Adrenal gland (tissue), 12 donors: ENCODE results near the gene UGT2A3. TPM values are rescaled to one million over a fixed set of nuclear protein-coding genes. Genes with fewer than 3 reads are reported as not detected.

Source experiments
- DNase-seq, 7 donors: peaks; one replicate each; pipeline ENCODE4 v3.0.0-alpha.2; 2019 to 2020
- H3K27ac ChIP-seq, 5 donors: fragments of 200-600 bp; sonication (generic) in 4 of 5; 1 replicate in 3 of 5; 2 replicates in 2 of 5; pipeline versions ENCODE4 v1.5.1 to v1.8.0; 2016 to 2020; ENCODE audit warnings: mild to moderate bottlenecking in 1 of 5
- H3K27me3 ChIP-seq: fragments of 200-600 bp; 2 replicates; pipeline ENCODE4 v1.8.0; 2021
- H3K36me3 ChIP-seq, 2 donors: fragments of 200-600 bp; replicated peaks in 1 of 2; 1 replicate in 1 of 2; 2 replicates in 1 of 2; pipeline versions ENCODE4 v1.5.1 to v1.8.0; 2018 to 2022
- H3K4me1 ChIP-seq, 2 donors: fragments of 200-600 bp; replicated peaks in 1 of 2; 1 replicate in 1 of 2; 2 replicates in 1 of 2; pipeline versions ENCODE4 v1.5.1 to v1.8.0; 2018 to 2021
- H3K4me3 ChIP-seq, 4 donors: fragments of 200-600 bp; sonication (generic) in 3 of 4; one replicate each; pipeline ENCODE4 v1.5.1; 2016 to 2018
- H3K9me3 ChIP-seq, 3 donors: fragments of 200-600 bp; sonication (generic) in 1 of 3; replicated peaks in 1 of 3; 1 replicate in 2 of 3; 2 replicates in 1 of 3; pipeline versions ENCODE4 v1.5.1 to v1.8.0; 2016 to 2021
- CTCF ChIP-seq, 6 experiments: fragments of 450-650 bp in 4 of 6; fragments of 200-600 bp in 2 of 6; sonication (generic) in 1 of 6; IDR thresholded peaks; 1 replicate in 5 of 6; 2 replicates in 1 of 6; pipeline versions ENCODE4 v1.5.1 to v1.8.0; 2016 to 2021; ENCODE audit warnings: antibody characterized with exemption in 6 of 6, mild to moderate bottlenecking in 2 of 6, moderate library complexity in 1 of 6
- POLR2A ChIP-seq, 2 donors: fragments of 450-650 bp; IDR thresholded peaks; one replicate each; pipeline ENCODE4 v1.6.1; 2017; ENCODE audit warnings: antibody characterized with exemption in 2 of 2, mild to moderate bottlenecking in 2 of 2, moderate library complexity in 1 of 2
- WGBS, 4 donors: extraction: QIAGEN DNeasy Blood & Tissue Kit in 2 of 4; methylation state at CpG; one replicate each; pipeline versions ENCODE4 v1.1.5 to v1.1.7; 2013 to 2017; 5-methylcytosine and 5-hydroxymethylcytosine counted together
- intact Hi-C, 2 donors: fragments of 100-400 bp; cut with DNase I; formaldehyde crosslinking; loops; one replicate each; pipeline versions ENCODE4 v1.14.1 to v1.15.0; 2022 to 2023
- polyA plus RNA-seq, 3 donors: library from polyadenylated mRNA; stranded (reverse); fragments of 200-250 nt in 2 of 3; fragments of 350-450 nt in 1 of 3; fragmentation: Illumina TruSeq in 1 of 3; extraction: RNeasy Lipid Tissue Mini Kit (QIAGEN cat#74804) in 1 of 3; gene quantifications; one replicate each; pipeline ENCODE4 v1.2.3, GENCODE V29; 2013 to 2014
- total RNA-seq, 9 donors: library from RNA; depleted of rRNA in 4 of 9; stranded (reverse); fragments of >200 nt in 4 of 9; fragments of 120-200 nt in 1 of 9; fragmentation: NEBNext Ultra II Directional in 1 of 9; extraction: Animal tissue kit (Norgen Biotek cat#: 25700) in 1 of 9; gene quantifications; one replicate each; pipeline versions ENCODE4 v1.1.0 to v1.2.4, GENCODE V29; 2013 to 2023
- donor health status: healthy with polysubstance abuse.
- donor health status: Bipolar disorder and iron deficiency.
- donor health status: DM: yes; HTN: yes; CAD: no.
- donor health status: DM: no; HTN: no; CAD: no.
- donor health status: DM: no; HTN: no; CAD: no.
- donor health status: DM: yes; HTN: yes; CAD: no.

UGT2A3 gene
- total and polyA plus RNA-seq, 12 donors, result 0.11 to 0.22 TPM; not detected in 10

- 36 to 62% (median 50%) methylated on average over 1 to 2 of the region's 2 CpGs for WGBS, 4 donors
- TF ChIP-seq POLR2A (IDR thresholded peaks at IDR 0.05) (no peak), CTCF (IDR thresholded peaks at IDR 0.05) (no peak)
- H3K27ac ChIP-seq, result no peak overlapping the region
- DNase-seq, result no peak
- H3K27me3 ChIP-seq, result no peaks in the 10 kb centered on the region
- H3K36me3 ChIP-seq, result no peaks in the 10 kb centered on the region
- no peaks in the 10 kb centered on the region for H3K9me3 ChIP-seq
- intact Hi-C loops, result no loop called here
- no peaks in the 10 kb centered on the region for H3K4me1 ChIP-seq
- H3K4me3 ChIP-seq, result no peak overlapping the region
These were observed 392 bp upstream of the UGT2A3 start for GRCh38 chr4:68951806-68952585.

GRCh38 chr4:68950033-68950432 is 1.6 kb downstream of the UGT2A3 start:
- Histone ChIP-seq H3K27ac (no peak overlapping the region), H3K4me1 (no peaks in the 10 kb centered on the region), H3K27me3 (no peaks in the 10 kb centered on the region), H3K9me3 (no peaks in the 10 kb centered on the region), H3K36me3 (no peaks in the 10 kb centered on the region), H3K4me3 (no peak overlapping the region)
- intact Hi-C loops, result no loop called here
- 65 to 76% (median 72%) methylated on average over 2 of the region's 2 CpGs for WGBS, 4 donors
- TF ChIP-seq CTCF (IDR thresholded peaks at IDR 0.05) (no peak), POLR2A (IDR thresholded peaks at IDR 0.05) (no peak)
- no peak for DNase-seq

GRCh38 chr4:68948985-68949384 is 2.6 kb downstream of the UGT2A3 start:
- H3K27me3 ChIP-seq, result no peaks in the 10 kb centered on the region
- no peak for DNase-seq
- no peak overlapping the region for H3K27ac ChIP-seq
- intact Hi-C loops, result no loop called here
- TF ChIP-seq CTCF (IDR thresholded peaks at IDR 0.05) (no peak), POLR2A (IDR thresholded peaks at IDR 0.05) (no peak)
- no peaks in the 10 kb centered on the region for H3K4me1 ChIP-seq
- no peak overlapping the region for H3K4me3 ChIP-seq
- H3K9me3 ChIP-seq, result no peaks in the 10 kb centered on the region
- WGBS, 4 donors, result 73 to 82% (median 76%) methylated on average over 3 of the region's 3 CpGs
- no peaks in the 10 kb centered on the region for H3K36me3 ChIP-seq

- Histone ChIP-seq H3K27ac (no peak overlapping the region), H3K4me1 (no peaks in the 10 kb centered on the region), H3K36me3 (no peaks in the 10 kb centered on the region), H3K9me3 (no peaks in the 10 kb centered on the region), H3K4me3 (no peak overlapping the region), H3K27me3 (no peaks in the 10 kb centered on the region)
- intact Hi-C loops, result no loop called here
- WGBS, 4 donors, result 79 to 92% (median 82%) methylated on average over 2 of the region's 2 CpGs
- DNase-seq, result no peak
- TF ChIP-seq CTCF (IDR thresholded peaks at IDR 0.05), result no peak
- TF ChIP-seq POLR2A (IDR thresholded peaks at IDR 0.05), result no peak
These were observed 3.4 kb downstream of the UGT2A3 start for GRCh38 chr4:68948044-68948743.
